Measurements from ENCODE around the gene ACAT2. TPM values are rescaled to one million over a fixed set of nuclear protein-coding genes. Genes with fewer than 3 reads are reported as not detected.
A peak's percentile ranks its signal among the peaks of the same experiment; 100 is the strongest.
"Not testable (repeated sequence)": the region's sequence is repeated elsewhere in the genome, so short reads cannot be mapped to it uniquely, and the experiment has no call there.

Gene ACAT2
- total and polyA plus RNA-seq, 7 donors, result 1.8 to 3.0 (median 2.3) TPM

- Histone ChIP-seq H3K36me3 (ENCODE audit: insufficient read depth in 1 of 2, low read depth in 1 of 2) (peaks cover under 1 to 58% of the 10 kb centered on the region in 2 donors), H3K27me3 (ENCODE audit: insufficient read depth in 3 of 3, low read length in 2 of 3) (no peaks in the 10 kb centered on the region), H3K9me3 (no peaks in the 10 kb centered on the region), H3K4me1 (peaks cover 32% of the 10 kb centered on the region), H3K27ac (peak overlapping the region; percentile 93), H3K4me3 (peak overlapping the region; percentile 96)
- 14 to 16% (median 15%) methylated on average over 18 of the region's 18 CpGs for WGBS, 3 donors
- ATAC-seq (no peak), DNase-seq (no peak)
- intact Hi-C loops (cut with DNase I), result loop anchor here in 1 of 2 donors (2.0 to 10.0 kb wide), 2 partner anchors 64 to 244 kb away; partner anchors contain the start of gene WTAP
- no peak for TF ChIP-seq CTCF (IDR thresholded peaks at IDR 0.05)
Observed at GRCh38 chr6:159790956-159791598, 29.2 kb downstream of the ACAT2 start.

GRCh38 chr6:159794976-159795375 lies 33.1 kb downstream of the ACAT2 start:
- WGBS, 3 donors, result 71 to 81% (median 78%) methylated on average over 8 of the region's 8 CpGs
- H3K27me3 ChIP-seq (ENCODE audit: insufficient read depth in 3 of 3, low read length in 2 of 3); H3K9me3 ChIP-seq; DNase-seq; ATAC-seq; H3K4me3 ChIP-seq; H3K27ac ChIP-seq: not testable (repeated sequence)
- intact Hi-C loops (cut with DNase I), result loop anchor here in 1 of 2 donors (10.0 kb wide), 1 partner anchor 240 kb away; no protein-coding TSS in a partner anchor
- Histone ChIP-seq H3K4me1 (peaks cover 18% of the 10 kb centered on the region), H3K36me3 (ENCODE audit: insufficient read depth in 1 of 2, low read depth in 1 of 2) (peaks cover 0 to 76% of the 10 kb centered on the region in 2 donors)

GRCh38 chr6:159797554-159797953 lies 35.7 kb downstream of the ACAT2 start:
- intact Hi-C loops (cut with DNase I), result loop anchor here in 1 of 2 donors (10.0 kb wide), 1 partner anchor 237 kb away; no protein-coding TSS in a partner anchor
- Histone ChIP-seq H3K9me3 (no peaks in the 10 kb centered on the region), H3K36me3 (ENCODE audit: insufficient read depth in 1 of 2, low read depth in 1 of 2) (peaks cover 0 to 73% of the 10 kb centered on the region in 2 donors), H3K27ac (no peak overlapping the region), H3K27me3 (ENCODE audit: insufficient read depth in 3 of 3, low read length in 2 of 3) (no peaks in the 10 kb centered on the region), H3K4me1 (peaks cover under 1% of the 10 kb centered on the region), H3K4me3 (no peak overlapping the region)
- DNase-seq (no peak), ATAC-seq (no peak)
- 40 to 53% (median 51%) methylated on average over 1 of the region's 1 CpG for WGBS, 3 donors
- TF ChIP-seq CTCF (IDR thresholded peaks at IDR 0.05), result no peak

DNA sequence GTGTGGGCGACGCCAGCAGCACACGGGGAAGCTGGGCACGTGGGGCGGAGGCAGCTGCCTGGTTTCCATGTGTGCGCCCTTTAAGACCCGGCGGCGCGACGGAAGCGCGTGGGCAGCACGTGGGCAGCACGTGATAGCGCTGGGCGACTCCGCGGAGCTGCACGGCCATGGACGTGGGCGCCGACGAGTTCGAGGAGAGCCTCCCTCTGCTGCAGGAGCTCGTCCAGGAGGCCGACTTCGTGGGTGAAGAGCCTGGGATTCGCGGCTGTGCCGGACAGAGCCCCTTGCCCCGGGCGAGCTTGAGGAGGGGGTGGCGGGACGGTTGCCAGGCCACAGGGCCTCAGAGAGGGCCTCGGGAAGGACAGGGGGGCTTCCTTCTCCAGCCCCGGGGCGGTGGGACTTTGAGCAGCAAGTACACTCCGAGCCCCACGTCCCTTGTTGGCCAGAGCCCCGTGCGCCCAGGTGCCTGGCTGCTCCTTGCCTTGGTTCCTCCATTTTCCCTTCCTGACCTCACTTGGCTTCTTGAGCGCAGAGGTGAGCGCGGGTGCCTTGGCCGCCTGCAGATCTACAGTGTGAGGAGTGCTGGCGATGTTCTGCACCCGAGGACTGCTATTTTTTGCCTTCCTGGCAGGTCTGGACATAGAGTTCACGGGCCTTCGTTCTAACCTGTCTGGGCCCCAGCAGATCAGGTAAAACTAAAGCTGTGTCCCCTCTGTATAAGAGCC lies 38.5 kb downstream of the ACAT2 start, which contains the start of gene PNLDC1:
Gene PNLDC1, plus strand, starts transcription at position 136 of the 725 bp plus-strand sequence. Its CDS starts 32 bp downstream, at position 168.
- intact Hi-C loops (cut with DNase I), result no loop called here
- H3K27me3 ChIP-seq (ENCODE audit: insufficient read depth in 3 of 3, low read length in 2 of 3), result no peaks in the 10 kb centered on the region
- no peak for ATAC-seq
- no peaks in the 10 kb centered on the region for H3K9me3 ChIP-seq
- H3K27ac ChIP-seq, result no peak within 1 kb of the TSS
- 86 to 90% (median 87%) methylated on average over 47 to 50 of the region's 50 CpGs for WGBS, 3 donors
- no peak for DNase-seq
- no peaks in the 10 kb centered on the region for H3K4me1 ChIP-seq
- no peak within 1 kb of the TSS for H3K4me3 ChIP-seq
- H3K36me3 ChIP-seq (ENCODE audit: insufficient read depth in 1 of 2, low read depth in 1 of 2), result peaks cover 0 to 49% of the 10 kb centered on the region in 2 donors
- TF ChIP-seq CTCF (IDR thresholded peaks at IDR 0.05), result no peak

- DNase-seq (no peak), ATAC-seq (no peak)
- H3K27me3 ChIP-seq (ENCODE audit: insufficient read depth in 3 of 3, low read length in 2 of 3), result no peaks in the 10 kb centered on the region
- no peak overlapping the region for H3K4me3 ChIP-seq
- intact Hi-C loops (cut with DNase I), result no loop called here
- no peak overlapping the region for H3K27ac ChIP-seq
- no peaks in the 10 kb centered on the region for H3K4me1 ChIP-seq
- peaks cover 0 to 42% of the 10 kb centered on the region in 2 donors for H3K36me3 ChIP-seq (ENCODE audit: insufficient read depth in 1 of 2, low read depth in 1 of 2)
- TF ChIP-seq CTCF (IDR thresholded peaks at IDR 0.05), result no peak
- WGBS, 3 donors, result 90 to 98% (median 91%) methylated on average over 8 of the region's 8 CpGs
- H3K9me3 ChIP-seq, result no peaks in the 10 kb centered on the region
Observed at GRCh38 chr6:159801935-159802334, 40.1 kb downstream of the ACAT2 start.

Data from psoas muscle (tissue), 8 donors.